ENCODE results near the gene PARN. TPM values are rescaled to one million over a fixed set of nuclear protein-coding genes. Genes with fewer than 3 reads are reported as not detected.
A peak's percentile ranks its signal among the peaks of the same experiment; 100 is the strongest.
"Not testable (repeated sequence)": the region's sequence is repeated elsewhere in the genome, so short reads cannot be mapped to it uniquely, and the experiment has no call there.

The PARN gene
- total and polyA plus RNA-seq, 7 donors = 10.3 to 20.9 (median 14.1) TPM

- no peak overlapping the region for H3K4me3 ChIP-seq
- DNase-seq = no peak
- 98 to 99% (median 98%) methylated on average over 5 of the region's 5 CpGs for WGBS, 3 donors
Observed at GRCh38 chr16:14447783-14448182, 182.3 kb downstream of the PARN start.

GRCh38 chr16:14446796-14447195 is 183.3 kb downstream of the PARN start:
- 53 to 70% (median 61%) methylated on average over 5 of the region's 5 CpGs for WGBS, 3 donors
- H3K27me3 ChIP-seq (ENCODE audit: insufficient read depth in 3 of 3, low read length in 2 of 3) = no peaks in the 10 kb centered on the region
- no peak for TF ChIP-seq CTCF (IDR thresholded peaks at IDR 0.05)
- peaks cover 6% of the 10 kb centered on the region for H3K4me1 ChIP-seq
- no peak overlapping the region for H3K27ac ChIP-seq
- H3K36me3 ChIP-seq (ENCODE audit: insufficient read depth in 1 of 2, low read depth in 1 of 2) = no peaks in the 10 kb centered on the region
- peak in 1 of 4 donors; percentile 46 for ATAC-seq
- H3K9me3 ChIP-seq = no peaks in the 10 kb centered on the region
- intact Hi-C loops (cut with DNase I) = loop anchor here in 1 of 2 donors (5.0 kb wide), 1 partner anchor 41 kb away; no protein-coding TSS in a partner anchor
- no peak for DNase-seq
- H3K4me3 ChIP-seq = no peak overlapping the region

More at GRCh38 chr16:14447783-14448182, 182.3 kb downstream of the PARN start:
- intact Hi-C loops (cut with DNase I) = loop anchor here in 1 of 2 donors (5.0 kb wide), 1 partner anchor 40 kb away; no protein-coding TSS in a partner anchor
- no peak for TF ChIP-seq CTCF (IDR thresholded peaks at IDR 0.05)
- ATAC-seq = no peak
- no peak overlapping the region for H3K27ac ChIP-seq
- H3K9me3 ChIP-seq = no peaks in the 10 kb centered on the region
- no peaks in the 10 kb centered on the region for H3K36me3 ChIP-seq (ENCODE audit: insufficient read depth in 1 of 2, low read depth in 1 of 2)
- no peaks in the 10 kb centered on the region for H3K4me1 ChIP-seq
- no peaks in the 10 kb centered on the region for H3K27me3 ChIP-seq (ENCODE audit: insufficient read depth in 3 of 3, low read length in 2 of 3)

- no peak for TF ChIP-seq CTCF (IDR thresholded peaks at IDR 0.05)
- no peaks in the 10 kb centered on the region for H3K36me3 ChIP-seq (ENCODE audit: insufficient read depth in 1 of 2, low read depth in 1 of 2)
- H3K27me3 ChIP-seq (ENCODE audit: insufficient read depth in 3 of 3, low read length in 2 of 3) = no peaks in the 10 kb centered on the region
- H3K4me1 ChIP-seq = peaks cover 11% of the 10 kb centered on the region
- ATAC-seq (peak; percentile 39 to 56 (median 44)), DNase-seq (no peak)
- peak overlapping the region; percentile 36 for H3K27ac ChIP-seq
- WGBS, 3 donors = 76 to 88% (median 85%) methylated on average over 12 of the region's 12 CpGs
- H3K4me3 ChIP-seq = no peak overlapping the region
- intact Hi-C loops (cut with DNase I) = loop anchor here in 1 of 2 donors (5.0 kb wide), 1 partner anchor 41 kb away; no protein-coding TSS in a partner anchor
- no peaks in the 10 kb centered on the region for H3K9me3 ChIP-seq
Observed at GRCh38 chr16:14445937-14446715, 183.9 kb downstream of the PARN start.

- H3K27ac ChIP-seq = no peak overlapping the region
- intact Hi-C loops (cut with DNase I) = loop anchor here in 1 of 2 donors (5.0 kb wide), 1 partner anchor 42 kb away; no protein-coding TSS in a partner anchor
- peaks cover 13% of the 10 kb centered on the region for H3K4me1 ChIP-seq
- H3K9me3 ChIP-seq = no peaks in the 10 kb centered on the region
- no peak for TF ChIP-seq CTCF (IDR thresholded peaks at IDR 0.05)
- no peaks in the 10 kb centered on the region for H3K27me3 ChIP-seq (ENCODE audit: insufficient read depth in 3 of 3, low read length in 2 of 3)
- no peak for DNase-seq
- ATAC-seq = peak in 1 of 4 donors; percentile 24
- WGBS, 3 donors = 74 to 89% (median 80%) methylated on average over 8 of the region's 8 CpGs
- no peak overlapping the region for H3K4me3 ChIP-seq
- H3K36me3 ChIP-seq (ENCODE audit: insufficient read depth in 1 of 2, low read depth in 1 of 2) = no peaks in the 10 kb centered on the region
Observed at GRCh38 chr16:14444979-14445810, 184.9 kb downstream of the PARN start.

GRCh38 chr16:14441533-14441932 is 188.5 kb downstream of the PARN start:
- DNase-seq; H3K36me3 ChIP-seq (ENCODE audit: insufficient read depth in 1 of 2, low read depth in 1 of 2); H3K4me3 ChIP-seq; H3K27me3 ChIP-seq (ENCODE audit: insufficient read depth in 3 of 3, low read length in 2 of 3); intact Hi-C loops (cut with DNase I); H3K9me3 ChIP-seq: not testable (repeated sequence)
- H3K4me1 ChIP-seq = peaks cover 23% of the 10 kb centered on the region
- H3K27ac ChIP-seq = peak overlapping the region; percentile 80
- ATAC-seq = peak in 3 of 4 donors; percentile 41 to 71 (median 68)
- 47 to 57% (median 52%) methylated on average over 9 of the region's 9 CpGs for WGBS, 3 donors

Data from psoas muscle (tissue), 8 donors.